Body of pancreas (tissue), 4 donors: ENCODE measurements around the gene CARD11. TPM values are rescaled to one million over a fixed set of nuclear protein-coding genes. Genes with fewer than 3 reads are reported as not detected.

Experiments
- ATAC-seq: fragments of 150-250 bp; one replicate; pipeline ENCODE4 v1.9.1; 2016
- DNase-seq, 4 donors: peaks; one replicate each; pipeline ENCODE4 v3.0.0-alpha.2; 2019
- H3K27ac ChIP-seq, 4 donors: fragments of 200-600 bp; sonication (generic); 1 replicate in 3 of 4; 2 replicates in 1 of 4; pipeline versions ENCODE4 v1.5.1 to v1.6.1; 2016 to 2019; ENCODE audit warnings: mild to moderate bottlenecking in 1 of 4, mixed read lengths in 1 of 4, moderate library complexity in 1 of 4
- H3K27me3 ChIP-seq, 2 donors: fragments of 200-600 bp; sonication (generic); one replicate each; pipeline ENCODE4 v1.6.0; 2016; ENCODE audit warnings: mild to moderate bottlenecking in 1 of 2
- H3K36me3 ChIP-seq, 2 donors: fragments of 200-600 bp; sonication (generic); replicated peaks in 1 of 2; 2 replicates each; pipeline ENCODE4 v1.5.1; 2016; ENCODE audit warnings: low read depth in 2 of 2; ENCODE audit not compliant: insufficient read depth in 1 of 2
- H3K4me1 ChIP-seq: fragments of 200-600 bp; sonication (generic); one replicate; pipeline ENCODE4 v1.6.0; 2016
- H3K4me3 ChIP-seq, 2 donors: fragments of 200-600 bp; sonication (generic); 1 replicate in 1 of 2; 2 replicates in 1 of 2; pipeline ENCODE4 v1.5.1; 2016 to 2019
- H3K9me3 ChIP-seq, 3 donors: fragments of 200-600 bp; sonication (generic); 1 replicate in 2 of 3; 2 replicates in 1 of 3; pipeline ENCODE4 v1.5.1; 2016
- POLR2A ChIP-seq, 3 donors: fragments of 450-650 bp; IDR thresholded peaks; one replicate each; pipeline ENCODE4 v1.6.1; 2016; ENCODE audit warnings: antibody characterized with exemption in 3 of 3, mild to moderate bottlenecking in 2 of 3
- WGBS, 2 donors: methylation state at CpG; one replicate each; pipeline ENCODE4 v1.1.5; 2017; 5-methylcytosine and 5-hydroxymethylcytosine counted together
- intact Hi-C: fragments of 100-400 bp; cut with DNase I; formaldehyde crosslinking; loops from one replicate; pipeline ENCODE4 v1.15.1; 2023
- total RNA-seq, 2 donors: library from RNA; depleted of rRNA; stranded (reverse); fragments of >200 nt; gene quantifications; one replicate each; pipeline ENCODE4 v1.1.0, GENCODE V29; 2016
- TF ChIP-seq, protein P1 (sequence below), 7 experiments: fragments of 450-650 bp in 4 of 7; fragments of 200-600 bp in 3 of 7; sonication (generic) in 3 of 7; IDR thresholded peaks; one replicate each; pipeline ENCODE4 v1.5.1; 2016 to 2019; ENCODE audit warnings: antibody characterized with exemption in 7 of 7

CARD11 gene
- total RNA-seq, 2 donors from 2014 or later = 2.0 to 3.4 TPM

DNA sequence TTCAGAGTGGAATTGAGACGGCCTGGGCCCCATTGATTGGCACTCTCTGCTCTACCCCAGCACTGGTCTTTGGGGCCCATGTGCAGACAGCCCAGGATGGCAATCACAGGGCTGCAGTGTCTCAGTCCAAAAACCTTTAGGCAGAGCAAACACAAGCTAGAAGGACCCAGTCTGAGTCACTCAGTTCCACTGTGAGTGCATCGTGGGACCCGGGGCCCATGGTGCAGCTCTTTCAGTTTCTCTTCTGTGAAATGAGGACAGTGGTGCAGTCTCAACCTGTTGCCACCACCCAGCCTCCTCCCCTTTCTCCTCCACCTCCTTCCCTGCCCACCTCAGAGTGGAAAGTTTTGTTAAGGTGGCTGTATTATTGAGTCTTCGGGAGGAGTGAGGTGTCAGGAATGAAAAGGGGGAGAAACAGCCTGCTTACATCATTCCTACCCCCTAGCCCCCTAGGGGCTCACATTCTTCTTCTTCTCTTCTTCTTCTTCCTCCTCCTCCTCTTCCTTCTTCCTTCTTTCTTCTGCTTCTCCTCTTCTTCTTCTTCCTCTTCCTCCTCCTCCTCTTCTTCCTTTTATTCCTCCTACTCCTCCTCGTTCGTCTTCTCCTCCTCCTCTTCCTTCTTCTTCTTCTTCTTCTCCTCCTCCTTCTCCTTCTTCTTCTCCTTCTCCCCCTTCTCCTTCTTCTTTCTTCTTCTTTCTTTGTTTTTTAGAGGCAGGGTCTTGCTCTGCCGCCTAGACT is 19.5 kb upstream of the CARD11 start:
- ATAC-seq (no peak), DNase-seq (no peak)
- H3K9me3 ChIP-seq = no peaks in the 10 kb centered on the region
- H3K27me3 ChIP-seq = no peaks in the 10 kb centered on the region
- TF ChIP-seq, protein P1, sequence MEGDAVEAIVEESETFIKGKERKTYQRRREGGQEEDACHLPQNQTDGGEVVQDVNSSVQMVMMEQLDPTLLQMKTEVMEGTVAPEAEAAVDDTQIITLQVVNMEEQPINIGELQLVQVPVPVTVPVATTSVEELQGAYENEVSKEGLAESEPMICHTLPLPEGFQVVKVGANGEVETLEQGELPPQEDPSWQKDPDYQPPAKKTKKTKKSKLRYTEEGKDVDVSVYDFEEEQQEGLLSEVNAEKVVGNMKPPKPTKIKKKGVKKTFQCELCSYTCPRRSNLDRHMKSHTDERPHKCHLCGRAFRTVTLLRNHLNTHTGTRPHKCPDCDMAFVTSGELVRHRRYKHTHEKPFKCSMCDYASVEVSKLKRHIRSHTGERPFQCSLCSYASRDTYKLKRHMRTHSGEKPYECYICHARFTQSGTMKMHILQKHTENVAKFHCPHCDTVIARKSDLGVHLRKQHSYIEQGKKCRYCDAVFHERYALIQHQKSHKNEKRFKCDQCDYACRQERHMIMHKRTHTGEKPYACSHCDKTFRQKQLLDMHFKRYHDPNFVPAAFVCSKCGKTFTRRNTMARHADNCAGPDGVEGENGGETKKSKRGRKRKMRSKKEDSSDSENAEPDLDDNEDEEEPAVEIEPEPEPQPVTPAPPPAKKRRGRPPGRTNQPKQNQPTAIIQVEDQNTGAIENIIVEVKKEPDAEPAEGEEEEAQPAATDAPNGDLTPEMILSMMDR (IDR thresholded peaks at IDR 0.05) = no peak
- TF ChIP-seq POLR2A (IDR thresholded peaks at IDR 0.05) = no peak
- H3K27ac ChIP-seq = no peak overlapping the region
- intact Hi-C loops = no loop called here
- H3K4me1 ChIP-seq = peaks cover 3% of the 10 kb centered on the region
- H3K36me3 ChIP-seq = no peaks in the 10 kb centered on the region
- 73 to 79% methylated on average over 7 of the region's 7 CpGs for WGBS, 2 donors
- no peak overlapping the region for H3K4me3 ChIP-seq

DNA sequence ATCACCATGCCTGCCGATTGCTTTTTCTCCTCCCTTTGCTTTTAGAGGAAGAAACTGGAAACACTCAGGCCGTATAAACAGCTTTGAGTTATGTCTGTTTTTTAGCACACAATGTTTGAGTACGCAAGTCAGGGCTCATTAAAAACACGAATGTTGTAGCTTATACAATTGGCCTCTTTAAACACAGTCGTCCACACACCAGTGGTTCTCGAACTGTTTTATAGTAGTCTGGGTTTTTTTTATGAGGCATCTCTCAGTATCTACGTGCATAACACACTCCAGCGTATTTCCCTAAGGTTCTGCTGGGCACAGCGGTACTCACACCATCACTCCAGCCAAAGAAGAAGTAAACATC is 13.4 kb upstream of the CARD11 start:
- 30 to 36% methylated on average over 9 of the region's 9 CpGs for WGBS, 2 donors
- Histone ChIP-seq H3K27ac (no peak overlapping the region), H3K9me3 (no peaks in the 10 kb centered on the region), H3K27me3 (peaks cover 0 to 8% of the 10 kb centered on the region in 2 donors), H3K4me3 (no peak overlapping the region), H3K36me3 (no peaks in the 10 kb centered on the region), H3K4me1 (peaks cover 19% of the 10 kb centered on the region)
- ATAC-seq (no peak), DNase-seq (no peak)
- intact Hi-C loops = no loop called here
- TF ChIP-seq POLR2A (IDR thresholded peaks at IDR 0.05) = no peak
- TF ChIP-seq, protein P1 (IDR thresholded peaks at IDR 0.05) = no peak

DNA sequence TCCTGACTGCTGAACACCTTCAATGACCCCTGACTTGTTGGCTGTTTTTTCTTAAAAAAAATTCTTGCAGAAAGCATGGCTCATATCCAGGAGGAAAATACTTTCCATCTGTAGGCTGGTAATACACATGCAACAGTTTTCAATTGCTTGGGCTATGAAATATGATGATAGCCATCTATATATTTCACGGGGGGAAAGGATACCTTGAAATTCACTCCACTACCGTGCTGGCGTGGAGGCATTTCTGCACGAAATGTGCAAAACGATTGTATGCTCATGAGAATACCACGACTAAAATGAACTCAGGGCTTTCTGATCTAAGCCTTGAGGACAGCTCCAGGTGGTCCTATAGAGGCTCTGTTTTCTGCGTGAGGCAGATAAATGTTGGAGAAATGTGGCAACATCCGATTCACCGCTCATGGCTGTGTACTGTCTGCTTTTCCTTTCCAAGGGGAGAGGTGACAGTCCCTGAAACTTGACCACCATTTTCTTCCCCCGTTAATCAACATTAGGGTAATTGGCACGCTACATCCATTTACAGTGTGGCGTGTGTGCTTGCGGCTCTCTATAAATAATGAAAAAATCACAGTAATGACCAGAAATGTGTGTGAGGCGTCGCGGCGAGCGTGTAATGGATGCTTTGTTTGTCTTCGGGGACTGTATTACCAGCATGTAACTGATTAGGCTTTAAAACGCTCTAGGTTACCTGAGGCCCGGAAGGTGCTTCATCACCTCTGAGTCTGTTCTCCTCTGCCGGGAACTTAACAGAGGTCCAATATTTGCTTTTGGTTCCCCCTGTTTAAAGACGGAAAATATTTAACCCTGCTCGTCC is 12.8 kb upstream of the CARD11 start:
- ATAC-seq = no peak
- no peaks in the 10 kb centered on the region for H3K36me3 ChIP-seq
- peaks cover 19% of the 10 kb centered on the region for H3K4me1 ChIP-seq
- H3K27me3 ChIP-seq = peaks cover 0 to 8% of the 10 kb centered on the region in 2 donors
- 29 to 31% methylated on average over 24 of the region's 24 CpGs for WGBS, 2 donors
- H3K9me3 ChIP-seq = no peaks in the 10 kb centered on the region
- H3K4me3 ChIP-seq = no peak overlapping the region
- no peak overlapping the region for H3K27ac ChIP-seq
- peak in 3 of 4 donors; percentile 8 to 18 (median 14) for DNase-seq
- intact Hi-C loops = no loop called here
- TF ChIP-seq, protein P1 (IDR thresholded peaks at IDR 0.05) = no peak
- TF ChIP-seq POLR2A (IDR thresholded peaks at IDR 0.05) = no peak

DNA sequence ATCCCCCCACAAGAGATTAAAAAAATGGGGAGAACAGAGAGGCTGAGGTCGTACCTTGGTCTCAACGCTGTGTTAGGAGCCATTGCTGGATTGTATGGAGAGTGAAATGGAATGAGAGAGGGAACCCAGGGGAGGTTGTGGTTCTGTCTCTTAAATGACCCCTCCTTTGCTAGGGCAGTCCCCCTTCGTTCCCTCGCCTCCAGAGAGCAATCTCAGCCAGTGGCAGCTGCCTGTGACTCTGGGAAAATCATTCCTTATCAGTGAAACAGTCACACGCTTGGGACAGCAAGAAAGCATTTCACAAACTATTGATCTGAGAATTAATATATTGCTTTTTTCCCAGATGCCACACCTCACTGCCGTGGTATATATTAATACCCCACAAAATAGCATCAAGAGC is 12.0 kb upstream of the CARD11 start:
- ATAC-seq = no peak
- intact Hi-C loops = no loop called here

More for the DNA sequence above, 12.0 kb upstream of the CARD11 start:
- H3K36me3 ChIP-seq = no peaks in the 10 kb centered on the region
- no peaks in the 10 kb centered on the region for H3K9me3 ChIP-seq
- WGBS, 2 donors = 21 to 27% methylated on average over 6 of the region's 6 CpGs
- TF ChIP-seq, protein P1 (IDR thresholded peaks at IDR 0.05) = no peak
- TF ChIP-seq POLR2A (IDR thresholded peaks at IDR 0.05) = no peak
- peaks cover 0 to 8% of the 10 kb centered on the region in 2 donors for H3K27me3 ChIP-seq
- H3K27ac ChIP-seq = no peak overlapping the region
- peaks cover 19% of the 10 kb centered on the region for H3K4me1 ChIP-seq
- no peak for DNase-seq
- no peak overlapping the region for H3K4me3 ChIP-seq
